Testis (tissue), 2 donors: ENCODE measurements around the gene TCP11X1.
"Not testable (repeated sequence)": the region's sequence is repeated elsewhere in the genome, so short reads cannot be mapped to it uniquely, and the experiment has no call there.

ENCODE experiments used
- POLR2A ChIP-seq: fragments of 450-650 bp; IDR thresholded peaks from one replicate; pipeline ENCODE4 v1.6.1; 2017; ENCODE audit warnings: antibody characterized with exemption, mild to moderate bottlenecking, moderate library complexity
- TF ChIP-seq, protein P1 (sequence below), 3 experiments: fragments of 450-650 bp in 2 of 3; fragments of 200-600 bp in 1 of 3; sonication (generic) in 1 of 3; IDR thresholded peaks; one replicate each; pipeline ENCODE4 v1.5.1; 2016 to 2019; ENCODE audit warnings: antibody characterized with exemption in 3 of 3, mild to moderate bottlenecking in 2 of 3, moderate library complexity in 1 of 3

DNA sequence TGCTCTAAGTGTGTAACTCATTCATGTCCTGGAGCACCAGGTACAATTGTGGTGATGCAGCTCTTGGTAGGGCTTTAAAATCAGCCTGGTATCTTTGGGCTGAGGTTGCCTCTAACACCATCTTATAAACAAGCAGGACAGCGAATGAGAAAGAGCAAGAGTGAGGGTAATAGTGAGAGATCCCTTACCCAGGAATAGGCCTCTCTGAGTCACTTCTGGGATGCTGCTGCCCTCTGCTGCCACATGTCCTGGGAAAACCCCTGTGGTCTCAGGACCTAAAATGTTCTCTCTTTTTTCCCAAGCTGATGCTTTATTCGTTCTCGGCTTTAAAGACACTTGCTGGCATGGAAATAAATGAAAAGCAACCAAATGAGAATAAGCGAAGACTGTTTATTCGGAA, 7.2 kb upstream of the TCP11X1 start:
- TF ChIP-seq, protein P1, sequence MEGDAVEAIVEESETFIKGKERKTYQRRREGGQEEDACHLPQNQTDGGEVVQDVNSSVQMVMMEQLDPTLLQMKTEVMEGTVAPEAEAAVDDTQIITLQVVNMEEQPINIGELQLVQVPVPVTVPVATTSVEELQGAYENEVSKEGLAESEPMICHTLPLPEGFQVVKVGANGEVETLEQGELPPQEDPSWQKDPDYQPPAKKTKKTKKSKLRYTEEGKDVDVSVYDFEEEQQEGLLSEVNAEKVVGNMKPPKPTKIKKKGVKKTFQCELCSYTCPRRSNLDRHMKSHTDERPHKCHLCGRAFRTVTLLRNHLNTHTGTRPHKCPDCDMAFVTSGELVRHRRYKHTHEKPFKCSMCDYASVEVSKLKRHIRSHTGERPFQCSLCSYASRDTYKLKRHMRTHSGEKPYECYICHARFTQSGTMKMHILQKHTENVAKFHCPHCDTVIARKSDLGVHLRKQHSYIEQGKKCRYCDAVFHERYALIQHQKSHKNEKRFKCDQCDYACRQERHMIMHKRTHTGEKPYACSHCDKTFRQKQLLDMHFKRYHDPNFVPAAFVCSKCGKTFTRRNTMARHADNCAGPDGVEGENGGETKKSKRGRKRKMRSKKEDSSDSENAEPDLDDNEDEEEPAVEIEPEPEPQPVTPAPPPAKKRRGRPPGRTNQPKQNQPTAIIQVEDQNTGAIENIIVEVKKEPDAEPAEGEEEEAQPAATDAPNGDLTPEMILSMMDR (IDR thresholded peaks at IDR 0.05), result not testable (repeated sequence)
- TF ChIP-seq POLR2A, result not testable (repeated sequence)
